Neural cell (in vitro differentiated cells): Measurements from ENCODE around the gene EFNA4.

Experiments used
- CTCF ChIP-seq: fragments of 450-650 bp; IDR thresholded peaks from 2 replicates; pipeline ENCODE4 v1.5.1; 2014; ENCODE audit warnings: antibody characterized with exemption, mild to moderate bottlenecking, moderate library complexity; ENCODE audit not compliant: poor library complexity, severe bottlenecking
- EP300 ChIP-seq: fragments of 450-650 bp; conservative IDR thresholded peaks from 2 replicates; pipeline ENCODE4 v1.6.1; 2014; ENCODE audit warnings: antibody characterized with exemption, mild to moderate bottlenecking, moderate library complexity; ENCODE audit not compliant: poor library complexity, severe bottlenecking
- RAD21 ChIP-seq: fragments of 450-650 bp; conservative IDR thresholded peaks from 2 replicates; pipeline ENCODE4 v1.6.1; 2014; ENCODE audit warnings: antibody characterized with exemption, mild to moderate bottlenecking, moderate library complexity
- SMC3 ChIP-seq: fragments of 450-650 bp; conservative IDR thresholded peaks from 2 replicates; pipeline ENCODE4 v1.6.1; 2014; ENCODE audit warnings: antibody characterized with exemption, mild to moderate bottlenecking, moderate library complexity; ENCODE audit not compliant: poor library complexity

DNA sequence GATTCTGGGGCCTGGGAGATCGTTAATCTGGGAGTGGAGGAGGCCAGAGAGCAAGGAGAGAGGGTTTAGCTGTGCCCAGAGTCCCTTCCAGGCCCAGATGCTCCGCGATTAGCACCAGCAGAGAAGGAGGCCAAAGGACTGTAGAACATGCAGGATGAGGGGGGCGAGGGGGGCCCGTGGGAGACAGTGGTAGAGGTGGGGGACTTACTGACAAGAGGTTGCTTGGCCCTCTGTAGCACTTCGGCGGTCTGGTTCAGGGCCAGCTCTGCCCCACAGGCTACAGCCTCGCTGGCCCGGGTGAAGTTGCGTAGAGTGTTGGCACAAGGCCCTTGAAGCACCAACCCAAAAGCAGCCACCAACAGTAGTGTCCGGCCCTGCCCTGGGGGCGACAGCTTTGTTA, 30.7 kb upstream of the EFNA4 start:
- TF ChIP-seq CTCF (no peak), EP300 (no peak), SMC3 (no peak), RAD21 (no peak)
